Measurements from ENCODE around the gene GTPBP4. TPM values are rescaled to one million over a fixed set of nuclear protein-coding genes. Genes with fewer than 3 reads are reported as not detected.
"Not testable (repeated sequence)": the region's sequence is repeated elsewhere in the genome, so short reads cannot be mapped to it uniquely, and the experiment has no call there.

The GTPBP4 gene
- total and polyA plus RNA-seq, 11 donors = 13.3 to 52.0 (median 28.8) TPM

DNA sequence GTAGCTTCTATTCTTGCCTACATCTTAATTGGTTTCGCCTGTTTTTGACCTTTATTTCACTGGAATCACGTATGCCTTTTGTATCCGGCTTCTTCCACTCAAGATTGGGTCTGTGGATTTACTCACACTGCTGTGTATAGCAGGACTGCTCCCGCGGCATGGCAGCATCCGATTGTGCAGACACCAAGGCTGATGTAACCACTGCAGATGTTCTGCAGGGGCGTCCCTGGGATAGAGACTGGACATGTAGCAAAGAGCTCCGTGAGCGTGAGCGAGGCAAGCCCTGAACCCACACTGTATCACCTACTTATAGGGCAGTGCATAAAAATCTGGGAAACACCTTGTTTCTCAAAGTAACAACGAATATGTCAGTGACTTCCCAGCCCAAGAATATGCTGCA, 48.9 kb downstream of the GTPBP4 start:
- Histone ChIP-seq H3K4me3 (no peak overlapping the region), H3K4me1 (peaks cover 0 to 11% (median 0%) of the 10 kb centered on the region in 12 donors), H3K27ac (no peak overlapping the region), H3K36me3 (peaks cover 0 to 54% (median 46%) of the 10 kb centered on the region in 9 donors), H3K27me3 (no peaks in the 10 kb centered on the region), H3K9me3 (no peaks in the 10 kb centered on the region)
- intact Hi-C loops (cut with DNase I) = no loop called here
- ATAC-seq (no peak), DNase-seq (no peak)
- no peak for TF ChIP-seq POLR2A (IDR thresholded peaks at IDR 0.05)
- TF ChIP-seq, protein P1, sequence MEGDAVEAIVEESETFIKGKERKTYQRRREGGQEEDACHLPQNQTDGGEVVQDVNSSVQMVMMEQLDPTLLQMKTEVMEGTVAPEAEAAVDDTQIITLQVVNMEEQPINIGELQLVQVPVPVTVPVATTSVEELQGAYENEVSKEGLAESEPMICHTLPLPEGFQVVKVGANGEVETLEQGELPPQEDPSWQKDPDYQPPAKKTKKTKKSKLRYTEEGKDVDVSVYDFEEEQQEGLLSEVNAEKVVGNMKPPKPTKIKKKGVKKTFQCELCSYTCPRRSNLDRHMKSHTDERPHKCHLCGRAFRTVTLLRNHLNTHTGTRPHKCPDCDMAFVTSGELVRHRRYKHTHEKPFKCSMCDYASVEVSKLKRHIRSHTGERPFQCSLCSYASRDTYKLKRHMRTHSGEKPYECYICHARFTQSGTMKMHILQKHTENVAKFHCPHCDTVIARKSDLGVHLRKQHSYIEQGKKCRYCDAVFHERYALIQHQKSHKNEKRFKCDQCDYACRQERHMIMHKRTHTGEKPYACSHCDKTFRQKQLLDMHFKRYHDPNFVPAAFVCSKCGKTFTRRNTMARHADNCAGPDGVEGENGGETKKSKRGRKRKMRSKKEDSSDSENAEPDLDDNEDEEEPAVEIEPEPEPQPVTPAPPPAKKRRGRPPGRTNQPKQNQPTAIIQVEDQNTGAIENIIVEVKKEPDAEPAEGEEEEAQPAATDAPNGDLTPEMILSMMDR (IDR thresholded peaks at IDR 0.05) = no peak
- WGBS, 4 donors = 91 to 93% (median 92%) methylated on average over 11 of the region's 11 CpGs

DNA sequence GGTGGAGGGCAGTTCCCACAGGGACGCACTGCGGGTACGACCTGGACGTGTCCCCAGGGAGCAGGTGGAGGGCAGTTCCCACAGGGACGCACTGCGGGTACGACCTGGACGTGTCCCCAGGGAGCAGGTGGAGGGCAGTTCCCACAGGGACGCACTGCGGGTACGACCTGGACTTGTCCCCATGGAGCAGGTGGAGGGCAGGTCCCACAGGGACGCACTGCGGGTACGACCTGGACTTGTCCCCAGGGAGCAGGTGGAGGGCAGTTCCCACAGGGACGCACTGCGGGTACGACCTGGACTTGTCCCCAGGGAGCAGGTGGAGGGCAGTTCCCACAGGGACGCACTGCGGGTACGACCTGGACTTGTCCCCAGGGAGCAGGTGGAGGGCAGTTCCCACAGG, 50.5 kb downstream of the GTPBP4 start:
- H3K4me3 ChIP-seq; H3K27me3 ChIP-seq; intact Hi-C loops (cut with DNase I); ATAC-seq; H3K9me3 ChIP-seq; H3K27ac ChIP-seq; DNase-seq: not testable (repeated sequence)
- WGBS, 4 donors = 88 to 95% (median 94%) methylated on average over 3 to 15 of the region's 20 CpGs
- Histone ChIP-seq H3K4me1 (peaks cover 0 to 13% (median 4%) of the 10 kb centered on the region in 12 donors), H3K36me3 (peaks cover 0 to 71% (median 61%) of the 10 kb centered on the region in 9 donors)

DNA sequence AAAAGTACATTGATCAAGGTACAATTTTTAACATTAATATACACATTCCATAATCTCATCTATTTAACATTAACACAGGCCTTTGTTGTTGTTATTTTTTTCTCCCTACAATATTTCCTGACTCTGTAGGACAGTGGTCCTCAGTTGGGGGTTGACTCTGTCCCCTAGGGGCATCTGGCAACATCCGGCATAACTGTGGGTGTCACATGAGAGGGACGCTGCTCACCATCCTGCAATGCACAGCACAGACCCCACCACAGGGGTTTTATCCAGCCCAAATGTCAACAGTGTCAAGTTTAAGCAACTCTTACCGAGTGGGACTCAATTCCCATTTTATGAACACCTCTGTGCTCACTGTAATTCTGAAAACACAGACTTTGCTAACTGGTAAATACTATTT, 51.9 kb downstream of the GTPBP4 start:
- Histone ChIP-seq H3K9me3 (no peaks in the 10 kb centered on the region), H3K27me3 (no peaks in the 10 kb centered on the region), H3K36me3 (peaks cover 0 to 75% (median 61%) of the 10 kb centered on the region in 9 donors), H3K4me3 (no peak overlapping the region), H3K27ac (no peak overlapping the region), H3K4me1 (peaks cover 0 to 27% (median 13%) of the 10 kb centered on the region in 12 donors)
- TF ChIP-seq, protein P1 (IDR thresholded peaks at IDR 0.05) = no peak
- no peak for TF ChIP-seq POLR2A (IDR thresholded peaks at IDR 0.05)
- intact Hi-C loops (cut with DNase I) = no loop called here
- DNase-seq = no peak
- 65 to 73% (median 71%) methylated on average over 3 of the region's 3 CpGs for WGBS, 4 donors
- ATAC-seq = no peak

DNA sequence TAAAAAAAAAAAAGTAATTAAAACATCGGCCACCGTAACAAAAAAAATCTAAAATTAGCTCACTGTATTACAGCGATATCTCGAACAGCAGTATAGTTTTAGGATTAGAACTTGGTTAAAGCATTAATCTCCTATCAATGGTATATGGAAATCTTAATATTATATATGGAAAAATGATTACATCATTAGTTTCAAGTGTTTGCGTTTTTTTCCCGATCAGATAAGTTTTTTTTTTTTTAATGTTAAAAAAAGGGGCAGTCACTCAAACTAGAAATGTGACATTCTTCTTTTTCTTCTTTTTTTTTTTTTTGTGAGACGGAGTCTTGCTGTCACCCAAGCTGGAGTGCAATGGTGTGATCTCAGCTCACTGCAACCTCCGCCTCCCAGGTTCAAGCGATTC, 53.3 kb downstream of the GTPBP4 start:
- H3K27ac ChIP-seq = no peak overlapping the region
- no peaks in the 10 kb centered on the region for H3K9me3 ChIP-seq
- H3K36me3 ChIP-seq = peaks cover 0 to 70% (median 61%) of the 10 kb centered on the region in 9 donors
- 92 to 96% (median 94%) methylated on average over 9 of the region's 9 CpGs for WGBS, 4 donors
- no peak for ATAC-seq
- no peak for DNase-seq
- no peak overlapping the region for H3K4me3 ChIP-seq
- intact Hi-C loops (cut with DNase I) = no loop called here
- no peak for TF ChIP-seq POLR2A (IDR thresholded peaks at IDR 0.05)
- TF ChIP-seq, protein P1 (IDR thresholded peaks at IDR 0.05) = no peak
- H3K4me1 ChIP-seq = peaks cover 0 to 34% (median 16%) of the 10 kb centered on the region in 12 donors
- no peaks in the 10 kb centered on the region for H3K27me3 ChIP-seq

DNA sequence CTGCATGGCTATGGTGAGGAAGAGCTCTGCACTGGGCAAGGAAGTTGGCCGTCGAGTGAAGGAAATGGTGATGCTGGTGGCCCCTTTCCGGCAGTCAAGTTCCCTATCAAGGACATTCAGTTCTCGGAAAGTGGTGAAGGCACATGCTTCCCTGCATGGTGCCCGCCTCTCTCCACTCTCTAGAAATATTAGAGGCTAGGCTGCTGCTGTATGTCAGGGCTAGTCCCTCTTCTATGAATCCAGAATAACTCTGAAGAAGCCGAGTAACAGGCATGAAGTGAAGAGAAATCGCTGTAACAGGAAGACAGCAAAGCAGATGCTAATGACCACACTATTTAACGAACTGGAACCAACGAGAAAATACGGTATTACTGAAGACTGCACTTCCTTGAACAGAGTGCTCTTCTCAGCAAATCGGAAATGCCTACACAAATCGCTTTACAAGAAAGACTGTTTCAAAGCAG, 55.3 kb downstream of the GTPBP4 start:
- intact Hi-C loops (cut with DNase I) = no loop called here
- Histone ChIP-seq H3K4me3 (peak overlapping the region in 2 of 12 donors; percentile 9 to 47), H3K9me3 (no peaks in the 10 kb centered on the region), H3K36me3 (peaks cover 0 to 52% (median 44%) of the 10 kb centered on the region in 9 donors), H3K4me1 (peaks cover 6 to 43% (median 20%) of the 10 kb centered on the region in 12 donors), H3K27me3 (no peaks in the 10 kb centered on the region), H3K27ac (peak overlapping the region; percentile 10 to 94 (median 54))
- 60 to 65% (median 63%) methylated on average over 12 of the region's 12 CpGs for WGBS, 4 donors
- peak in 1 of 2 donors; percentile 19 for TF ChIP-seq POLR2A (IDR thresholded peaks at IDR 0.05)
- TF ChIP-seq, protein P1 (IDR thresholded peaks at IDR 0.05) = no peak
- ATAC-seq = peak; percentile 38 to 81 (median 58)
- DNase-seq = peak in 2 of 5 donors; percentile 38 to 44
